OCI-LY3 (cell line): ENCODE data around the gene SLC18A3.

Experiments used
- EZH2phosphoT487 ChIP-seq: fragments of 200-600 bp; shearing (Covaris generic); IDR thresholded peaks from 2 replicates; pipeline ENCODE4 v1.6.1; 2018; ENCODE audit warnings: antibody characterized with exemption, mixed run types, low read depth
- TF ChIP-seq, protein P1 (sequence below): fragments of 200-600, 300-600 bp; sonication (generic); IDR thresholded peaks from 2 replicates; pipeline ENCODE4 v1.5.1; 2014; ENCODE audit warnings: antibody characterized with exemption, low read length, low read depth

- TF ChIP-seq, protein P1, sequence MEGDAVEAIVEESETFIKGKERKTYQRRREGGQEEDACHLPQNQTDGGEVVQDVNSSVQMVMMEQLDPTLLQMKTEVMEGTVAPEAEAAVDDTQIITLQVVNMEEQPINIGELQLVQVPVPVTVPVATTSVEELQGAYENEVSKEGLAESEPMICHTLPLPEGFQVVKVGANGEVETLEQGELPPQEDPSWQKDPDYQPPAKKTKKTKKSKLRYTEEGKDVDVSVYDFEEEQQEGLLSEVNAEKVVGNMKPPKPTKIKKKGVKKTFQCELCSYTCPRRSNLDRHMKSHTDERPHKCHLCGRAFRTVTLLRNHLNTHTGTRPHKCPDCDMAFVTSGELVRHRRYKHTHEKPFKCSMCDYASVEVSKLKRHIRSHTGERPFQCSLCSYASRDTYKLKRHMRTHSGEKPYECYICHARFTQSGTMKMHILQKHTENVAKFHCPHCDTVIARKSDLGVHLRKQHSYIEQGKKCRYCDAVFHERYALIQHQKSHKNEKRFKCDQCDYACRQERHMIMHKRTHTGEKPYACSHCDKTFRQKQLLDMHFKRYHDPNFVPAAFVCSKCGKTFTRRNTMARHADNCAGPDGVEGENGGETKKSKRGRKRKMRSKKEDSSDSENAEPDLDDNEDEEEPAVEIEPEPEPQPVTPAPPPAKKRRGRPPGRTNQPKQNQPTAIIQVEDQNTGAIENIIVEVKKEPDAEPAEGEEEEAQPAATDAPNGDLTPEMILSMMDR = no peak
- no peak for TF ChIP-seq EZH2phosphoT487
These were observed 38.1 kb downstream of the SLC18A3 start for GRCh38 chr10:49647985-49648795.
